Activated naive CD8-positive, alpha-beta T cell (primary cell): ENCODE data around the gene FAM53B.

Experiments
- H3K27ac Mint-ChIP-seq: one replicate; pipeline ENCODE4 v1.8.0; 2021; ENCODE audit warnings: mixed read lengths
- H3K27me3 Mint-ChIP-seq: one replicate; pipeline ENCODE4 v1.8.0; 2021; ENCODE audit warnings: mixed read lengths
- H3K36me3 Mint-ChIP-seq: one replicate; pipeline ENCODE4 v1.8.0; 2021; ENCODE audit warnings: mixed read lengths
- H3K4me1 Mint-ChIP-seq: one replicate; pipeline ENCODE4 v1.8.0; 2021; ENCODE audit warnings: low read depth, mixed read lengths
- H3K4me3 Mint-ChIP-seq: one replicate; pipeline ENCODE4 v1.8.0; 2021; ENCODE audit warnings: mild to moderate bottlenecking, mixed read lengths
- H3K9me3 Mint-ChIP-seq: one replicate; pipeline ENCODE4 v1.8.0; 2021; ENCODE audit warnings: low read depth, mixed read lengths

FAM53B gene

GRCh38 chr10:124703372-124703771 is 40.8 kb downstream of the FAM53B start:
- no peaks in the 10 kb centered on the region for H3K9me3 Mint-ChIP-seq
- H3K36me3 Mint-ChIP-seq = peaks cover 5% of the 10 kb centered on the region
- peak overlapping the region; percentile 5 for H3K4me3 Mint-ChIP-seq
- H3K27me3 Mint-ChIP-seq = no peaks in the 10 kb centered on the region
- peaks cover 84% of the 10 kb centered on the region for H3K4me1 Mint-ChIP-seq
- peak overlapping the region; percentile 90 for H3K27ac Mint-ChIP-seq

DNA sequence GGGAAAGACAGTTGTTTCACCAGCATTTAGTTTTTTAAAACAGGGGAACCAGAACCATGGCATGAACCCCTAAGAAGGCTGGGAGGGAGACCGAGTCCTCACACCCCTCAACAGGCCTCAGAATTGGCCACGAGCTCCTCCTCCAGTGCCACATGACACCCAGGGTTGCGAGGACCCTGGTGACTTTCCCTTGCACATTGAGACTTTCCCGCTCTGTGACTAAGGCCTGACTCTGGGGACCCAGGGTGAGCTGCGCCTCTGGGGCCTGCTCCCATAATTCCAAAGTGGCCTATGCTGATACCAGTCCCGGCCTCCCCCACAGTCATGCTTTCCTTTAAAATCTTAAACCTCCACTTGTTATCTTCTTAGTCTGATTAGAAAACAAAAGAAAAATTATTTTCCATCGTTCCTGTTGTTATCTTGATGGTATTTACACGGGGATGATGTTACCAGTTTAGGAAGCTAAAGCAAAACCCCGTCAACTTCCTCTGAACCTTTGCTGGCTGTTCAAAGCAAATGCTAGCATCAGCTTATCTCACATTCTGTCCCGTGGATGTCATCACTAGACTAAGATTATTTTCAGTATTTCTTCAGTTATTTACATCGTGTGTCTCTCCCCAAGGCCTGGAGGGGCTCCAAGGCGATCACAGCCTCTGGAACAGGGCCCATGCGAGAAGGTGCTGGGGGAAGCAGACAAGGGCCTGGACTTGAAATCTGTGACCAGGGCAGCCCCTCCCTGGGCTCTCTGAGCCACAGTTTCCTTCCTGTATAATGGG is 42.1 kb downstream of the FAM53B start:
- Mint-ChIP-seq H3K27me3 (no peaks in the 10 kb centered on the region), H3K4me1 (peaks cover 90% of the 10 kb centered on the region), H3K4me3 (peak overlapping the region; percentile 65), H3K27ac (peak overlapping the region; percentile 90), H3K36me3 (peaks cover 5% of the 10 kb centered on the region), H3K9me3 (no peaks in the 10 kb centered on the region)

GRCh38 chr10:124701435-124701834 is 42.7 kb downstream of the FAM53B start:
- Mint-ChIP-seq H3K27ac (peak overlapping the region; percentile 90), H3K9me3 (no peaks in the 10 kb centered on the region), H3K36me3 (peaks cover 5% of the 10 kb centered on the region), H3K4me3 (peak overlapping the region; percentile 30), H3K4me1 (peaks cover 93% of the 10 kb centered on the region), H3K27me3 (no peaks in the 10 kb centered on the region)

GRCh38 chr10:124701038-124701365 is 43.2 kb downstream of the FAM53B start:
- H3K27ac Mint-ChIP-seq = peak overlapping the region; percentile 85
- H3K4me1 Mint-ChIP-seq = peaks cover 93% of the 10 kb centered on the region
- H3K9me3 Mint-ChIP-seq = no peaks in the 10 kb centered on the region
- H3K4me3 Mint-ChIP-seq = peak overlapping the region; percentile 30
- H3K27me3 Mint-ChIP-seq = no peaks in the 10 kb centered on the region
- peaks cover 6% of the 10 kb centered on the region for H3K36me3 Mint-ChIP-seq

- Mint-ChIP-seq H3K4me1 (peaks cover 94% of the 10 kb centered on the region), H3K4me3 (no peak overlapping the region), H3K9me3 (no peaks in the 10 kb centered on the region), H3K27ac (peak overlapping the region; percentile 78), H3K36me3 (peaks cover 9% of the 10 kb centered on the region), H3K27me3 (no peaks in the 10 kb centered on the region)
Observed at GRCh38 chr10:124700293-124701037, 43.7 kb downstream of the FAM53B start.

- Mint-ChIP-seq H3K27me3 (no peaks in the 10 kb centered on the region), H3K9me3 (no peaks in the 10 kb centered on the region), H3K4me3 (no peak overlapping the region), H3K27ac (peak overlapping the region; percentile 58), H3K36me3 (peaks cover 16% of the 10 kb centered on the region), H3K4me1 (peaks cover 94% of the 10 kb centered on the region)
Observed at GRCh38 chr10:124699471-124700292, 44.5 kb downstream of the FAM53B start.

DNA sequence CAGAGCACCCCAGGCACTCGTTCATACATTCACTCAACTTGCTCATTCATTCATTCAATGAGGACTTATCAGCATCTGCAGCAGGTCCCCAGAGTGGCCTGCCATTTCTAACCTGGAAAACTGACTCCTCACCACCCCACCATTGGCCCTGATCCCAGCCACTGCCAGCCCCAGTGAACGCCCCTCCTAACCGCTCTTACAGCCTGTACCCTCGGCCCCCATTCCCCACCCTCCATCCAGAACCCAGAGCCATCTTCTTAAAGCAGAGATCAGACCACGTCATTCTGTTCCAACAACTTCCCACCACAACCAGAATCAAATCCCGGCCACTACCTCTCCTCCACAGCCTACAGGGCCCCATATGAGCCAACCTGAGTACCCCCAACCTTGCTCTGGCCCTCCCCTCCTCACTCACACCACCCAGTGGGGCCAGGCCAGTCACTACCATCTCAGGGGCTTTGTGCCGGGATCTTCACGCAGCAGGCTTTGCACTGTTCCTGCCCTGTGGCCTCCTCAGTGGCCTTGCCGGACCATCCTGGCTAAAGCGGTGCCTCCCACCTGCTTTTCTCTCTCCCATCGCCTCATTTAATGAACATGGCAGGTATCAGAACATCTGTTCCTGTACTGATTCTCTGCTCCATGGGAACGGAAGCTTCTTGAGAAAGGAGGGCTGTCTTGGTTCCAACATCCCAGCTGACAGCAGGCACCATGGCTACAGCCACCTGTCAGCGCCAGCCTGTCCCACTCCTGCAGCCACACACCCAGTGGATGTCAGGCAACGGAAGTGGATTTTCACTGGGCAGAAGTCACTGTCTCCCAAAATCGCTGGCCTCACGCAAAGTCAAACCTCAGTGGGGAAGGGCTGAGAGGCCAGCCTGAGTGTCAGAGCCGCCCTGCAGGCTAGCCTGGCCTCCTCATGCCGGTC is 45.4 kb downstream of the FAM53B start:
- Mint-ChIP-seq H3K9me3 (no peaks in the 10 kb centered on the region), H3K27me3 (no peaks in the 10 kb centered on the region), H3K36me3 (peaks cover 13% of the 10 kb centered on the region), H3K4me1 (peaks cover 92% of the 10 kb centered on the region), H3K4me3 (peak overlapping the region; percentile 45), H3K27ac (peak overlapping the region; percentile 93)

DNA sequence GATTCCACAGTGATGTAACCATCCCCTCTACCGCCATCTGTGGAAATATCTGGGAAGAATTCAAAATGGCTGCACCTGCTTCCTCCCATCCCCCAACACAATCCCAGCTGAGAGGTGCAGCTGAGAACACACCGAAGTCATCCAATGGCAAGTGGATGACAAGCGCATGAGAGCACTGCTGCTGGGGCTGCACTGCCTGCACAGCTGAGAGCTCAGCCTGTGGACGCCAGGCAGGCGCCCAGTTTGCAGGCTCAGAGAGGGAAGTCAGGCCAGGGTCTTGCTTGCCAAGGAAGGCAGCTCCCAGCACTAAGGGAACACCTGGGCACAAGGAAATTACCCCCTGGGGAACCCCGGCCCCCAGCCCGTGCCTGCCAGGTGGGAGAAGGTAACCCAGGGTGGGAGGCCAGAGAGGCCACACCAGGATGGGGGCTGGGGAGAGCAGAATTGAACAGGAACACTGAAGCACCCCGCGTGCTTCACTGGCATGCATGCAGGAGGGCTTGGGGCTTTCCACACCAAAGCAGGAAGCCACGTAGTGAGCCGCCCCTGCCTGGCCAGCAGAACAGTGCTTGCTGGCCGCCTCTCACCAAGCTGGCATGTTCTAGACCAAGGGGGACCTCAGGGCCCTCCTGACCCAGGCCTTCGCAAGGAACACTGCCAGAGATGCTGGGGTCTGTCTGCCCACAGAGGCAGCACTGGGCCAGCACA is 46.2 kb downstream of the FAM53B start:
- no peaks in the 10 kb centered on the region for H3K27me3 Mint-ChIP-seq
- H3K36me3 Mint-ChIP-seq = peaks cover 17% of the 10 kb centered on the region
- peak overlapping the region; percentile 93 for H3K27ac Mint-ChIP-seq
- peaks cover 87% of the 10 kb centered on the region for H3K4me1 Mint-ChIP-seq
- H3K4me3 Mint-ChIP-seq = peak overlapping the region; percentile 73
- no peaks in the 10 kb centered on the region for H3K9me3 Mint-ChIP-seq

GRCh38 chr10:124697443-124697836 is 46.7 kb downstream of the FAM53B start:
- Mint-ChIP-seq H3K4me1 (peaks cover 82% of the 10 kb centered on the region), H3K27me3 (no peaks in the 10 kb centered on the region), H3K9me3 (no peaks in the 10 kb centered on the region), H3K27ac (peak overlapping the region; percentile 93), H3K36me3 (peaks cover 17% of the 10 kb centered on the region), H3K4me3 (peak overlapping the region; percentile 73)

DNA sequence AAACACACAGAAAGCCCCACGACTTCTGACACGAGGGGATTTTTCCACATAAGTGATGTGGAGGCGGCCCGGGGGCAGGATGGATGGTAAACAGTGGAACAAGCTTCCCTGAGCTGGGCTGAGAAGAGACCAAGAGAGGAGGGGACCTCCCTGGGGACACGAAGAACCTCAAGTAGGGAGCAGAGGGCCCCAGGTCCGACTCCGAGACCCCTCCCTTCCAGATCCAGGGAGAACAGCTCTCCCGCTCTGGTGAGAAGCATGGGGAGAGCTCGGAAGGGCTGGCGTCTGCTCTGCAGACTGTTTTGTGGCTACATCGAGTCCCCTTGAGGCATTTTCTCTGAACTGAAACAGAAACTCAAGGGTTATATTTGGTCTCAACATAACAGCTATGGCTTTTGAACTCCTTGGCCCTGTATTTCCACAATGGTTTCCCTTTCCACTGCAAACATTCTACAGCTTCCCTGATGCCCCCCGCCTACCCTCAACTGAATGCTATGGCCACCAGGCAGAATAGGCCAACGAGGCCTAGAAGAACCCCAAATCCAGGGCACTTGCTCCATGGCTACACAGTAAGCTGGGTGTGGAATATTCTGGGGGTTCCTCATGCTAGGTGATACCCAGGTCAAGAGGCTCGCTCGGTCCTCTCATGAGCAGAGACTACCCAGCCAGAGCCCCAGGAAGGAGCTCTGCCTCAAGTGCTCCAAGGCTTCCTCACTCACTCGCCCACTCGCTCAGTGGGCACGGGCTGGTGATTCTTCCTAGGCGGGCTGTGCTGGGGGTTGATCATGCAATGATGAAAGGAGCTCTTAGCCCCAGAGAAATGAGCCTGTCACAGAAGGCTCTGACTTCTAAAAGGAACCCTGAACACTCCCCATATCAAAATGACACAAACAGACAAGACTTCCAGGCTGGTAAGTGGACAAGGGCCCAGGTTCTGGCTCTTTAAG is 47.5 kb downstream of the FAM53B start:
- Mint-ChIP-seq H3K9me3 (no peaks in the 10 kb centered on the region), H3K4me1 (peaks cover 76% of the 10 kb centered on the region), H3K36me3 (peaks cover 17% of the 10 kb centered on the region), H3K4me3 (peak overlapping the region; percentile 73), H3K27ac (peak overlapping the region; percentile 93), H3K27me3 (no peaks in the 10 kb centered on the region)

GRCh38 chr10:124695259-124695658 is 48.9 kb downstream of the FAM53B start:
- H3K4me3 Mint-ChIP-seq = peak overlapping the region; percentile 58
- H3K4me1 Mint-ChIP-seq = peaks cover 71% of the 10 kb centered on the region
- no peaks in the 10 kb centered on the region for H3K27me3 Mint-ChIP-seq
- H3K27ac Mint-ChIP-seq = peak overlapping the region; percentile 93
- peaks cover 19% of the 10 kb centered on the region for H3K36me3 Mint-ChIP-seq
- H3K9me3 Mint-ChIP-seq = no peaks in the 10 kb centered on the region

- Mint-ChIP-seq H3K4me1 (peaks cover 72% of the 10 kb centered on the region), H3K4me3 (peak overlapping the region; percentile 58), H3K27ac (peak overlapping the region; percentile 93), H3K27me3 (no peaks in the 10 kb centered on the region), H3K36me3 (peaks cover 22% of the 10 kb centered on the region), H3K9me3 (no peaks in the 10 kb centered on the region)
Observed at GRCh38 chr10:124694481-124695220, 49.5 kb downstream of the FAM53B start.
